Endometrial microvascular endothelial cells (primary cell): ENCODE measurements around the gene C2CD4A. TPM values are rescaled to one million over a fixed set of nuclear protein-coding genes. Genes with fewer than 3 reads are reported as not detected.

Experiments used
- in situ Hi-C: cut with HindIII; loops from 2 replicates; pipeline ENCODE4 v1.10.0; 2017; ENCODE audit warnings: low sequenced_read_pairs, low pct_unique_long_range_greater_than_20kb; ENCODE audit errors: inconsistent ontology term
- total RNA-seq: library from RNA; depleted of rRNA; stranded (reverse); fragments of >200 nt; gene quantifications from one replicate; pipeline ENCODE4 v1.2.3, GENCODE V29; 2015; ENCODE audit errors: inconsistent ontology term

The C2CD4A gene
- total RNA-seq, 1 donor from 2014 or later: not detected

- in situ Hi-C loops: no loop called here
Measured at GRCh38 chr15:62088353-62088693, 21.5 kb downstream of the C2CD4A start.

- in situ Hi-C loops: no loop called here
Measured at GRCh38 chr15:62089616-62090015, 22.8 kb downstream of the C2CD4A start.

GRCh38 chr15:62090988-62091387, 24.2 kb downstream of the C2CD4A start:
- in situ Hi-C loops: no loop called here

GRCh38 chr15:62093809-62094208, 27.0 kb downstream of the C2CD4A start:
- in situ Hi-C loops: no loop called here

GRCh38 chr15:62094388-62094787, 27.6 kb downstream of the C2CD4A start:
- in situ Hi-C loops: no loop called here

GRCh38 chr15:62099094-62099601, 32.4 kb downstream of the C2CD4A start:
- in situ Hi-C loops: no loop called here

- in situ Hi-C loops: no loop called here
Measured at GRCh38 chr15:62103431-62103830, 36.7 kb downstream of the C2CD4A start.

GRCh38 chr15:62104401-62104800, 37.6 kb downstream of the C2CD4A start:
- in situ Hi-C loops: no loop called here

- in situ Hi-C loops: no loop called here
Measured at GRCh38 chr15:62104846-62105245, 38.1 kb downstream of the C2CD4A start.

- in situ Hi-C loops: no loop called here
Measured at GRCh38 chr15:62105266-62105665, 38.5 kb downstream of the C2CD4A start.

GRCh38 chr15:62106096-62106495, 39.3 kb downstream of the C2CD4A start:
- in situ Hi-C loops: no loop called here

- in situ Hi-C loops: no loop called here
Measured at GRCh38 chr15:62107571-62108121, 40.9 kb downstream of the C2CD4A start.

GRCh38 chr15:62108411-62108810, 41.6 kb downstream of the C2CD4A start:
- in situ Hi-C loops: no loop called here

GRCh38 chr15:62109437-62109836, 42.7 kb downstream of the C2CD4A start:
- in situ Hi-C loops: no loop called here

- in situ Hi-C loops: no loop called here
Measured at GRCh38 chr15:62109982-62110851, 43.4 kb downstream of the C2CD4A start.

GRCh38 chr15:62112081-62112480, 45.3 kb downstream of the C2CD4A start:
- in situ Hi-C loops: no loop called here

GRCh38 chr15:62112616-62113593, 46.1 kb downstream of the C2CD4A start:
- in situ Hi-C loops: no loop called here

- in situ Hi-C loops: no loop called here
Measured at GRCh38 chr15:62115847-62116246, 49.1 kb downstream of the C2CD4A start.

- in situ Hi-C loops: no loop called here
Measured at GRCh38 chr15:62118520-62119226, 51.9 kb downstream of the C2CD4A start.
